RWPE2 (cell line): ENCODE data around the gene BECN2.

ENCODE experiments used
- ATAC-seq: fragments of 200-7000 bp; cut with Tn5 transposase; 3 replicates; pipeline ENCODE4 v1.9.1; 2021; ENCODE audit warnings: low read depth
- DNase-seq: peaks from one replicate; pipeline ENCODE4 v3.0.0-alpha.2; 2020; ENCODE audit warnings: low spot score
- H3K27ac ChIP-seq: fragments of 450-650 bp; 2 replicates; pipeline ENCODE4 v1.5.1; 2017; ENCODE audit warnings: mild to moderate bottlenecking; ENCODE audit not compliant: poor library complexity, severe bottlenecking
- H3K27me3 ChIP-seq: fragments of 250-450 bp; sonication (Bioruptor Pico); 2 replicates; pipeline ENCODE4 v1.5.1; 2021; ENCODE audit warnings: mild to moderate bottlenecking, moderate library complexity; ENCODE audit not compliant: insufficient read depth, poor library complexity, severe bottlenecking
- H3K36me3 ChIP-seq: fragments of 250-450 bp; sonication (Bioruptor Pico); 2 replicates; pipeline ENCODE4 v1.5.1; 2020; ENCODE audit warnings: low read depth, mild to moderate bottlenecking, moderate library complexity
- H3K4me1 ChIP-seq: fragments of 250-450 bp; sonication (Bioruptor Pico); 2 replicates; pipeline ENCODE4 v1.5.1; 2021; ENCODE audit warnings: mild to moderate bottlenecking, moderate library complexity; ENCODE audit not compliant: insufficient read depth, poor library complexity, severe bottlenecking
- H3K4me3 ChIP-seq: fragments of 250-450 bp; sonication (Bioruptor Pico); 2 replicates; pipeline ENCODE4 v1.5.1; 2021; ENCODE audit warnings: mild to moderate bottlenecking, moderate library complexity; ENCODE audit not compliant: severe bottlenecking
- H3K9me3 ChIP-seq: fragments of 250-450 bp; sonication (Bioruptor Pico); 2 replicates; pipeline ENCODE4 v1.5.1; 2021; ENCODE audit warnings: mild to moderate bottlenecking, moderate library complexity; ENCODE audit not compliant: severe bottlenecking
- CTCF ChIP-seq: fragments of 450-650 bp; IDR thresholded peaks from one replicate; pipeline ENCODE4 v1.5.1; 2017; ENCODE audit warnings: mild to moderate bottlenecking, moderate library complexity; ENCODE audit not compliant: poor library complexity, severe bottlenecking

BECN2 gene

GRCh38 chr1:241934866-241935265, 22.7 kb upstream of the BECN2 start:
- H3K27ac ChIP-seq = no peak overlapping the region
- ATAC-seq (no peak), DNase-seq (no peak)
- H3K9me3 ChIP-seq = no peaks in the 10 kb centered on the region
- no peaks in the 10 kb centered on the region for H3K36me3 ChIP-seq
- no peaks in the 10 kb centered on the region for H3K4me1 ChIP-seq
- TF ChIP-seq CTCF = no peak
- no peaks in the 10 kb centered on the region for H3K27me3 ChIP-seq
- no peak overlapping the region for H3K4me3 ChIP-seq

GRCh38 chr1:241939798-241940197, 17.8 kb upstream of the BECN2 start:
- Histone ChIP-seq H3K27me3 (no peaks in the 10 kb centered on the region), H3K36me3 (no peaks in the 10 kb centered on the region), H3K4me1 (no peaks in the 10 kb centered on the region), H3K9me3 (no peaks in the 10 kb centered on the region), H3K4me3 (no peak overlapping the region), H3K27ac (no peak overlapping the region)
- TF ChIP-seq CTCF = no peak
- DNase-seq = no peak
- ATAC-seq = no peak

DNA sequence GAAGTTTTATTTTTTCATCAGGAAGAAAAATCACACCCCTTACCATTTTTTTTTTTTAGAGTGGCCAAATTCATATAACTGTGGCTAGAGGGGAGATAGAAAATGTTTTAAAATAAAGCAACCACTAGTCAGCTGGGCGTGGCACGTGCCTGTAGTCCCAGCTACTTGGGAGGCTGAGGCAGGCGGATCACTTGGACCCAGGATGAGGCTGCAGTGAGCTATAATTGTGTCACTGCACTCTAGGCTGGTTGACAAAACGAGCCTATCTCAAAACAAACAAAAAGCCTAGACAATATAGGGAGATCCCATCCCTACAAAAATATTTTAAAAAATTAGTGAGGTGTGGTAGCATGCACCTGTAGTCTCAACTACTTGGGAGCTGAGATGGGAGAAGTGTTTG, 14.8 kb upstream of the BECN2 start:
- Histone ChIP-seq H3K4me3 (no peak overlapping the region), H3K27me3 (no peaks in the 10 kb centered on the region), H3K36me3 (no peaks in the 10 kb centered on the region), H3K4me1 (no peaks in the 10 kb centered on the region), H3K27ac (no peak overlapping the region), H3K9me3 (no peaks in the 10 kb centered on the region)
- TF ChIP-seq CTCF = no peak
- DNase-seq (no peak), ATAC-seq (no peak)

DNA sequence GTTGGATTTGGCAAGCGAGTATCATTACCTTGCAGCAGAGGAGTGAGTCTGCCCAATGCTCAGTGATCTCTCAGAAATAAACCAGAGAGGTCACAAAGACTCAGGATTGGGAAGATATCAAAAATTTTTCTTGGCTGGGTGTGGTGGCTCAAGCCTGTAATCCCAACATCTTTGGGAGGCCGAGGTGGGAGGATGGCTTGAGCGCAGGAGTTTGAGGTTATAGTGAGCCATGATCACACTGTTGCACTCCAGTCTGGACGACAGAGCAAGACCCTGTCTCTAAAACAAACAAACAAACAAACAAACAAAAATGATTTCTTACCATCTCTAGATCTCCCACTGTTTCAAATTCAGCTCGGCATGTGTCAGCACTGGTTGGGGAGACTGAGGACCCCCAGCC, 13.3 kb upstream of the BECN2 start:
- ATAC-seq (no peak), DNase-seq (no peak)
- H3K27ac ChIP-seq = no peak overlapping the region
- no peaks in the 10 kb centered on the region for H3K27me3 ChIP-seq
- H3K4me3 ChIP-seq = no peak overlapping the region
- no peak for TF ChIP-seq CTCF
- H3K9me3 ChIP-seq = no peaks in the 10 kb centered on the region
- H3K4me1 ChIP-seq = no peaks in the 10 kb centered on the region
- H3K36me3 ChIP-seq = no peaks in the 10 kb centered on the region

- ATAC-seq (no peak), DNase-seq (no peak)
- Histone ChIP-seq H3K36me3 (no peaks in the 10 kb centered on the region), H3K4me1 (peaks cover 7% of the 10 kb centered on the region), H3K9me3 (no peaks in the 10 kb centered on the region), H3K27ac (no peak overlapping the region), H3K27me3 (no peaks in the 10 kb centered on the region), H3K4me3 (no peak overlapping the region)
- TF ChIP-seq CTCF = no peak
Measured at GRCh38 chr1:241947354-241947753, 10.2 kb upstream of the BECN2 start.
